ENCODE measurements around the gene TAOK3.

TAOK3 gene

GRCh38 chr12:118373616-118374015, 909 bp upstream of the TAOK3 start:
- Histone ChIP-seq H3K4me3 (ENCODE audit: low read length in 2 of 2) (peak overlapping the region; percentile 70 to 87), H3K9ac (ENCODE audit: low read depth in 1 of 2, low read length in 2 of 2) (peak overlapping the region; percentile 74 to 83), H3K4me1 (ENCODE audit: control insufficient read depth in 2 of 2, insufficient read depth in 2 of 2, low read length in 2 of 2) (peaks cover 24 to 25% of the 10 kb centered on the region in 2 donors), H3K36me3 (ENCODE audit: control insufficient read depth in 2 of 2, insufficient read depth in 2 of 2, low read length in 2 of 2) (no peaks in the 10 kb centered on the region), H3K9me3 (ENCODE audit: control insufficient read depth in 2 of 2, low read length in 2 of 2) (no peaks in the 10 kb centered on the region), H3K27me3 (ENCODE audit: control insufficient read depth in 2 of 2, insufficient read depth in 2 of 2, low read length in 2 of 2) (no peaks in the 10 kb centered on the region), H3K27ac (ENCODE audit: low read depth in 2 of 2, low read length in 2 of 2) (peak overlapping the region; percentile 94 to 95)

- H3K9me3 ChIP-seq (ENCODE audit: control insufficient read depth in 2 of 2, low read length in 2 of 2) = no peaks in the 10 kb centered on the region
- H3K27me3 ChIP-seq (ENCODE audit: control insufficient read depth in 2 of 2, insufficient read depth in 2 of 2, low read length in 2 of 2) = no peaks in the 10 kb centered on the region
- peaks cover 16 to 17% of the 10 kb centered on the region in 2 donors for H3K4me1 ChIP-seq (ENCODE audit: control insufficient read depth in 2 of 2, insufficient read depth in 2 of 2, low read length in 2 of 2)
- H3K36me3 ChIP-seq (ENCODE audit: control insufficient read depth in 2 of 2, insufficient read depth in 2 of 2, low read length in 2 of 2) = no peaks in the 10 kb centered on the region
- H3K27ac ChIP-seq (ENCODE audit: low read depth in 2 of 2, low read length in 2 of 2) = peak overlapping the region; percentile 86 to 87
- peak overlapping the region; percentile 88 to 98 for H3K4me3 ChIP-seq (ENCODE audit: low read length in 2 of 2)
- peak overlapping the region; percentile 81 to 89 for H3K9ac ChIP-seq (ENCODE audit: low read depth in 1 of 2, low read length in 2 of 2)
Measured at GRCh38 chr12:118371321-118372282, 1.1 kb downstream of the TAOK3 start.

DNA sequence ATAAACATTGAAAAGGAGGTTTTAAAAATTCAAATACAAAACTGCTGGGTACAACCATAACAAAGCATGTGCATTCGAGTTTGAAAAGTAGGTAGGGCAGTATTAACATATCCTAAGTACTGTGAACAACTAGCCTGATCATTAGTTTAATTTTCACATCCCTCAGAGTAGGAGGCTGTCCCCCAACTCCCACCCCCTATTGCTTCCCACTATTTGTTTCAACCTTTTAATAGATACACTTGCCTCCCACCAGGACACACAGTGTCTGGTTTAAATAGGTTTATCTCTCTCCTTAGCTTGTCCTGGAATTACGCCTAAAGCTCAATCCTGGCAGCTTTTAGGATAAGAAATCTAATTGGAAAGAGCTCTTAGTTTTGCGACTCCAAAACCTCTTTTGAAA, 2.1 kb downstream of the TAOK3 start:
- peak overlapping the region; percentile 81 to 89 for H3K9ac ChIP-seq (ENCODE audit: low read depth in 1 of 2, low read length in 2 of 2)

GRCh38 chr12:118368821-118369220, 3.9 kb downstream of the TAOK3 start:
- Histone ChIP-seq H3K36me3 (ENCODE audit: control insufficient read depth in 2 of 2, insufficient read depth in 2 of 2, low read length in 2 of 2) (no peaks in the 10 kb centered on the region), H3K27me3 (ENCODE audit: control insufficient read depth in 2 of 2, insufficient read depth in 2 of 2, low read length in 2 of 2) (no peaks in the 10 kb centered on the region), H3K4me3 (ENCODE audit: low read length in 2 of 2) (no peak overlapping the region), H3K4me1 (ENCODE audit: control insufficient read depth in 2 of 2, insufficient read depth in 2 of 2, low read length in 2 of 2) (peaks cover 11 to 12% of the 10 kb centered on the region in 2 donors), H3K9me3 (ENCODE audit: control insufficient read depth in 2 of 2, low read length in 2 of 2) (no peaks in the 10 kb centered on the region), H3K27ac (ENCODE audit: low read depth in 2 of 2, low read length in 2 of 2) (no peak overlapping the region), H3K9ac (ENCODE audit: low read depth in 1 of 2, low read length in 2 of 2) (no peak overlapping the region)

More for the DNA sequence above, 2.1 kb downstream of the TAOK3 start:
- H3K4me3 ChIP-seq (ENCODE audit: low read length in 2 of 2) = peak overlapping the region in 1 of 2 donors; percentile 88
- H3K27me3 ChIP-seq (ENCODE audit: control insufficient read depth in 2 of 2, insufficient read depth in 2 of 2, low read length in 2 of 2) = no peaks in the 10 kb centered on the region
- no peaks in the 10 kb centered on the region for H3K9me3 ChIP-seq (ENCODE audit: control insufficient read depth in 2 of 2, low read length in 2 of 2)
- no peak overlapping the region for H3K27ac ChIP-seq (ENCODE audit: low read depth in 2 of 2, low read length in 2 of 2)
- no peaks in the 10 kb centered on the region for H3K36me3 ChIP-seq (ENCODE audit: control insufficient read depth in 2 of 2, insufficient read depth in 2 of 2, low read length in 2 of 2)
- peaks cover 12 to 15% of the 10 kb centered on the region in 2 donors for H3K4me1 ChIP-seq (ENCODE audit: control insufficient read depth in 2 of 2, insufficient read depth in 2 of 2, low read length in 2 of 2)

DNA sequence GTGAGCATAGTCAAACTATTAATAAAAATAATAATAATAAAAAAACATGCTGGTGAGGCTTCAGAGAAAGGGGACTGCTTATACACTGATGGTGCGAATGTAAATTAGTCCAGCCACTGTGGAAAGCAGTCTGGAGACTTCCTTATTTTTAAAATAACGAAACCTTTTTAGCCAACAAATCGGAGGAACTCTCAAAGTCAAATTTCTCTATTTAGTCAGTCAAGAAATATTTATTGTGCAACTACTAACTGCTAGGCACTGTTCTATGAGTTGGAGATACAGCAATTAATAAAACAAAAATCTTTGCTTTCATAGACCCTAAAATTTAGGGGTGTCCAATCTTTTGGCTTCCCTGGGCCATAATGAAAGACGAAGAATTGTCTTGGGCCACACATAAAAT, 10.8 kb downstream of the TAOK3 start:
- no peak overlapping the region for H3K9ac ChIP-seq (ENCODE audit: low read depth in 1 of 2, low read length in 2 of 2)
- H3K27me3 ChIP-seq (ENCODE audit: control insufficient read depth in 2 of 2, insufficient read depth in 2 of 2, low read length in 2 of 2) = no peaks in the 10 kb centered on the region
- no peak overlapping the region for H3K27ac ChIP-seq (ENCODE audit: low read depth in 2 of 2, low read length in 2 of 2)
- no peak overlapping the region for H3K4me3 ChIP-seq (ENCODE audit: low read length in 2 of 2)
- H3K4me1 ChIP-seq (ENCODE audit: control insufficient read depth in 2 of 2, insufficient read depth in 2 of 2, low read length in 2 of 2) = peaks cover 4 to 13% of the 10 kb centered on the region in 2 donors
- H3K36me3 ChIP-seq (ENCODE audit: control insufficient read depth in 2 of 2, insufficient read depth in 2 of 2, low read length in 2 of 2) = peaks cover 2 to 3% of the 10 kb centered on the region in 2 donors
- H3K9me3 ChIP-seq (ENCODE audit: control insufficient read depth in 2 of 2, low read length in 2 of 2) = no peaks in the 10 kb centered on the region

DNA sequence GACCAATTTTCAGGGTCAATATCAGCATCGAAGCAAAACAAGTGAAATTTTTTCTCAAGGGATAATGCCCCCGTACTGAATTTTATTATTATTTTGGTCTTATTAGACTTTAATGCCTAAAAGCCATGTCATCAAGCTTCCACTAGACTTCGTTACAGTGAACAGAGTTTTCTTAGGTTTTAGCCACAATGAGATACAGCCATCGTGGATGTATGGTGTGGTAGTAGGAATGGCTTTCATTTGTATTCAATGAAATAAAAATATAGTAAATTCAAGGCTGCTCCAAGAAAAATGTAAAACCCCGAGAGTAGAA, 11.7 kb downstream of the TAOK3 start:
- Histone ChIP-seq H3K27ac (ENCODE audit: low read depth in 2 of 2, low read length in 2 of 2) (no peak overlapping the region), H3K36me3 (ENCODE audit: control insufficient read depth in 2 of 2, insufficient read depth in 2 of 2, low read length in 2 of 2) (peaks cover 2 to 3% of the 10 kb centered on the region in 2 donors), H3K9ac (ENCODE audit: low read depth in 1 of 2, low read length in 2 of 2) (no peak overlapping the region), H3K9me3 (ENCODE audit: control insufficient read depth in 2 of 2, low read length in 2 of 2) (no peaks in the 10 kb centered on the region), H3K27me3 (ENCODE audit: control insufficient read depth in 2 of 2, insufficient read depth in 2 of 2, low read length in 2 of 2) (no peaks in the 10 kb centered on the region), H3K4me1 (ENCODE audit: control insufficient read depth in 2 of 2, insufficient read depth in 2 of 2, low read length in 2 of 2) (peaks cover 4 to 14% of the 10 kb centered on the region in 2 donors), H3K4me3 (ENCODE audit: low read length in 2 of 2) (no peak overlapping the region)

GRCh38 chr12:118359541-118359915, 13.2 kb downstream of the TAOK3 start:
- Histone ChIP-seq H3K36me3 (ENCODE audit: control insufficient read depth in 2 of 2, insufficient read depth in 2 of 2, low read length in 2 of 2) (peaks cover 2 to 3% of the 10 kb centered on the region in 2 donors), H3K9ac (ENCODE audit: low read depth in 1 of 2, low read length in 2 of 2) (peak overlapping the region; percentile 65 to 66), H3K27ac (ENCODE audit: low read depth in 2 of 2, low read length in 2 of 2) (peak overlapping the region; percentile 54 to 77), H3K4me3 (ENCODE audit: low read length in 2 of 2) (peak overlapping the region; percentile 58 to 73), H3K4me1 (ENCODE audit: control insufficient read depth in 2 of 2, insufficient read depth in 2 of 2, low read length in 2 of 2) (peaks cover 4 to 14% of the 10 kb centered on the region in 2 donors), H3K27me3 (ENCODE audit: control insufficient read depth in 2 of 2, insufficient read depth in 2 of 2, low read length in 2 of 2) (no peaks in the 10 kb centered on the region), H3K9me3 (ENCODE audit: control insufficient read depth in 2 of 2, low read length in 2 of 2) (no peaks in the 10 kb centered on the region)

DNA sequence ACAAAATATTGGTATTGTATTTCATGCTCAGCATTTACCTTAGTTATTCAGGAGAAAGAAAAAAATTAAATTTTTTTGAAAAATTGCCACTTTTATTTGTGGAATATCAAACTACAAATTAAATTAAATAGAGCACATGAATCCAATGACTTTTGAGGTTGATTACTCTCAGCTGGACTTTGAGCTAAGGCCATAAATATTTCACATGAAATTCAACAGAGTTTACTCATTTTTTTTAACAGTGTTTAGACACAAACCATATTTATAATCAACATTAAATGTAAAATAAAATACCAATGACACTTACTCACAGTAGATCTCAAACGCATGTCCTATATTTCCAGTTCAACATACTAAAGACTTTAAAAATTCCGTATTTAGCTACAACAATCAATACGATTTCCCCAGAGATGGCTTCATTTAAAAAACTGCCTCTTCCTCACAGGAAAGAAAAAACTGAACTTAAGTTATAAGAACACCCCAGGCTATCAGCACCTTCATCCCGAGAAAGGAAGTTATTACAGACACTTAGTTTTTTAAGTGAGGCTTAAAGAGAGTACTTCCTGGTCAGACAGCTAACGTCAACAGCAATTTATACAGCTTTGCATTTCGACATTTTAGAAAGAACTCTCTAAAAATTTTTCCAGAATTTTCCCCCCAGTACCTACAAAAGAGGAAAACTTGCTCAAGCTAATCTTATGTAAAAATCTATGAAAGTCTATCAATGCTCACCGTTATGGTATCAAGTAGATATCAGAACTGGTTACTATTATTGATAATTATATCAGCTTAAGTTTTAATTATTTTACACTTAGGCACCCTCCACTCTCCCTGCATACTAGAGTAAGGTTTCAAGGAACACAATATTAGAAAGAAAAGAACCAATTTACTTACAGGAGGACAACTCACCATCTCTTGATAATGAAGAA, 13.8 kb downstream of the TAOK3 start:
- H3K27me3 ChIP-seq (ENCODE audit: control insufficient read depth in 2 of 2, insufficient read depth in 2 of 2, low read length in 2 of 2) = no peaks in the 10 kb centered on the region
- peak overlapping the region; percentile 65 to 66 for H3K9ac ChIP-seq (ENCODE audit: low read depth in 1 of 2, low read length in 2 of 2)
- H3K9me3 ChIP-seq (ENCODE audit: control insufficient read depth in 2 of 2, low read length in 2 of 2) = no peaks in the 10 kb centered on the region
- peaks cover 4 to 14% of the 10 kb centered on the region in 2 donors for H3K4me1 ChIP-seq (ENCODE audit: control insufficient read depth in 2 of 2, insufficient read depth in 2 of 2, low read length in 2 of 2)
- peaks cover 3 to 6% of the 10 kb centered on the region in 2 donors for H3K36me3 ChIP-seq (ENCODE audit: control insufficient read depth in 2 of 2, insufficient read depth in 2 of 2, low read length in 2 of 2)
- peak overlapping the region; percentile 58 to 73 for H3K4me3 ChIP-seq (ENCODE audit: low read length in 2 of 2)
- peak overlapping the region; percentile 54 to 77 for H3K27ac ChIP-seq (ENCODE audit: low read depth in 2 of 2, low read length in 2 of 2)

DNA sequence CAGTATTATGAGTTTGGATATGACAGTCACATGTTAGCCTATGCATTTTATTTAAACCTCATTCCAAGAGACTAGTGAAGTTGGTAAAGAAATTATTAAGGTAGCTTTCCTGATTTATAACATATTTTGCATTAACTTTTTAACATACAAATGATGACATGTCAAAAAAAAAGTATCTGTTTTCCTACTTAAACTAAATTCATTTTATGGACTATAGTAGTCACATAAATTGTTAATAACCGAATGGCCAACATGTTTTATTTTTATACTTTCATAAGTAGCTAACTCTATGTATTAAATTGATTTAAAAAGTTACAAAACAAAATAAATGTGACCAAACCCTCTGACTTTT, 14.7 kb downstream of the TAOK3 start:
- H3K9ac ChIP-seq (ENCODE audit: low read depth in 1 of 2, low read length in 2 of 2) = no peak overlapping the region
- H3K9me3 ChIP-seq (ENCODE audit: control insufficient read depth in 2 of 2, low read length in 2 of 2) = no peaks in the 10 kb centered on the region
- H3K36me3 ChIP-seq (ENCODE audit: control insufficient read depth in 2 of 2, insufficient read depth in 2 of 2, low read length in 2 of 2) = peaks cover 3 to 6% of the 10 kb centered on the region in 2 donors
- no peaks in the 10 kb centered on the region for H3K27me3 ChIP-seq (ENCODE audit: control insufficient read depth in 2 of 2, insufficient read depth in 2 of 2, low read length in 2 of 2)
- H3K27ac ChIP-seq (ENCODE audit: low read depth in 2 of 2, low read length in 2 of 2) = peak overlapping the region in 1 of 2 donors; percentile 14
- peaks cover 4 to 14% of the 10 kb centered on the region in 2 donors for H3K4me1 ChIP-seq (ENCODE audit: control insufficient read depth in 2 of 2, insufficient read depth in 2 of 2, low read length in 2 of 2)
- peak overlapping the region in 1 of 2 donors; percentile 24 for H3K4me3 ChIP-seq (ENCODE audit: low read length in 2 of 2)
